B cell (primary cell): Measurements from ENCODE around the gene RBM28. TPM values are rescaled to one million over a fixed set of nuclear protein-coding genes. Genes with fewer than 3 reads are reported as not detected.

ENCODE experiments used
- ATAC-seq: fragments of 200-7000 bp; cut with Tn5 transposase; one replicate; pipeline ENCODE4 v1.10.0; 2021; ENCODE audit warnings: low read depth, mild to moderate bottlenecking, moderate number of reproducible peaks, moderate library complexity
- CTCF ChIA-PET: fragments of 350-600 bp; sonication (Branson Sonifier 250); formaldehyde crosslinking; loops from one replicate; lab custom pipeline; 2021; ENCODE audit warnings: antibody characterized with exemption, inconsistent platforms; lab: Charles Lee
- POLR2A ChIA-PET: fragments of 350-600 bp; sonication (Branson Sonifier 250); formaldehyde crosslinking; loops from one replicate; lab custom pipeline; 2021; ENCODE audit warnings: antibody characterized with exemption; lab: Charles Lee
- DNase-seq: peaks from one replicate; pipeline ENCODE4 v3.0.0; 2013
- H2AFZ ChIP-seq: 2 replicates; pipeline ENCODE4 v1.6.1; 2012; ENCODE audit warnings: mild to moderate bottlenecking, low read depth, low read length; ENCODE audit not compliant: insufficient read depth, poor library complexity, severe bottlenecking
- H3K27ac ChIP-seq, 2 donors: 1 replicate in 1 of 2; 2 replicates in 1 of 2; pipeline ENCODE4 v1.5.1; 2012 to 2013; ENCODE audit warnings: low read length in 2 of 2, mild to moderate bottlenecking in 2 of 2, moderate library complexity in 1 of 2
- H3K27me3 ChIP-seq, 4 experiments: fragments of 200-600 bp in 1 of 4; sonication (generic) in 1 of 4; replicated peaks in 1 of 4; 1 replicate in 2 of 4; 2 replicates in 2 of 4; pipeline versions ENCODE4 v1.6.1 to v1.7.0; 2013 to 2016; ENCODE audit warnings: low read length in 3 of 4, mild to moderate bottlenecking in 2 of 4, mixed read lengths in 1 of 4, moderate library complexity in 1 of 4; ENCODE audit not compliant: insufficient read depth in 4 of 4, control insufficient read depth in 3 of 4; ENCODE audit errors: control extremely low read depth in 1 of 4
- H3K36me3 ChIP-seq, 2 experiments: replicated peaks in 1 of 2; 1 replicate in 1 of 2; 2 replicates in 1 of 2; pipeline versions ENCODE4 v1.6.1 to v1.7.1; 2013; ENCODE audit warnings: low read length in 1 of 2; ENCODE audit not compliant: insufficient read depth in 2 of 2, control insufficient read depth in 1 of 2; ENCODE audit errors: control extremely low read depth in 1 of 2, extremely low read depth in 1 of 2
- H3K4me1 ChIP-seq, 2 donors: fragments of 200-600 bp in 1 of 2; sonication (generic) in 1 of 2; 1 replicate in 1 of 2; 2 replicates in 1 of 2; pipeline versions ENCODE4 v1.5.1 to v1.6.1; 2013 to 2017; ENCODE audit warnings: low read length in 2 of 2; ENCODE audit not compliant: control insufficient read depth in 2 of 2, insufficient read depth in 2 of 2
- H3K4me2 ChIP-seq: replicated peaks from 2 replicates; pipeline ENCODE3; 2012; ENCODE audit warnings: mild to moderate bottlenecking, low read depth, low read length; ENCODE audit not compliant: poor library complexity, severe bottlenecking
- H3K4me3 ChIP-seq, 5 experiments: fragments of 200-600 bp in 1 of 5; sonication (generic) in 1 of 5; 1 replicate in 3 of 5; 2 replicates in 2 of 5; pipeline versions ENCODE4 v1.5.1 to v1.7.0; 2011 to 2016; ENCODE audit warnings: low read length in 4 of 5, mild to moderate bottlenecking in 4 of 5, low read depth in 2 of 5, control low read depth in 1 of 5, moderate library complexity in 1 of 5; ENCODE audit not compliant: insufficient read depth in 1 of 5; ENCODE audit errors: control extremely low read depth in 1 of 5, extremely low read depth in 1 of 5
- H3K79me2 ChIP-seq: fragments of 200-600 bp; sonication (generic); one replicate; pipeline ENCODE4 v1.6.0; 2016; ENCODE audit warnings: low read length; ENCODE audit not compliant: control insufficient read depth, insufficient read depth
- H3K9ac ChIP-seq: fragments of 200-600 bp; sonication (generic); 2 replicates; pipeline ENCODE4 v1.6.1; 2017; ENCODE audit warnings: mild to moderate bottlenecking, low read length, moderate library complexity
- H3K9me3 ChIP-seq, 3 donors: one replicate each; pipeline versions ENCODE4 v1.6.1 to v1.7.1; 2013; ENCODE audit warnings: low read length in 2 of 3; ENCODE audit not compliant: control insufficient read depth in 2 of 3, insufficient read depth in 1 of 3; ENCODE audit errors: control extremely low read depth in 1 of 3
- H4K20me1 ChIP-seq: 2 replicates; pipeline ENCODE4 v1.6.0; 2012; ENCODE audit warnings: mild to moderate bottlenecking, low read length; ENCODE audit not compliant: insufficient read depth, control insufficient read depth, poor library complexity, severe bottlenecking
- H3K27ac Mint-ChIP-seq: one replicate; pipeline ENCODE4 v1.8.0; 2021; ENCODE audit warnings: mixed read lengths
- H3K27me3 Mint-ChIP-seq: one replicate; pipeline ENCODE4 v1.8.0; 2021; ENCODE audit warnings: mixed read lengths
- H3K4me1 Mint-ChIP-seq: one replicate; pipeline ENCODE4 v1.8.0; 2021; ENCODE audit warnings: mixed read lengths
- H3K4me3 Mint-ChIP-seq: one replicate; pipeline ENCODE4 v1.8.0; 2021; ENCODE audit warnings: mixed read lengths
- H3K9me3 Mint-ChIP-seq: one replicate; pipeline ENCODE4 v1.8.0; 2022; ENCODE audit warnings: mixed read lengths; ENCODE audit not compliant: insufficient read depth
- CTCF ChIP-seq: fragments of 200-600 bp; IDR thresholded peaks from one replicate; pipeline ENCODE4 v1.8.0; 2022; ENCODE audit warnings: antibody characterized with exemption, mild to moderate bottlenecking
- EZH2 ChIP-seq: IDR thresholded peaks from 2 replicates; pipeline ENCODE4 v1.6.1; 2012; ENCODE audit warnings: borderline replicate concordance, low read depth, mild to moderate bottlenecking, moderate library complexity, low read length; ENCODE audit not compliant: insufficient read depth, poor library complexity, severe bottlenecking
- WGBS: methylation state at CpG from one replicate; pipeline ENCODE4 v1.1.5; 2013; ENCODE audit warnings: missing lambda C conversion rate; ENCODE audit not compliant: insufficient coverage; 5-methylcytosine and 5-hydroxymethylcytosine counted together
- intact Hi-C: fragments of 100-400 bp; cut with micrococcal nuclease; formaldehyde crosslinking; loops from one replicate; pipeline ENCODE4 v1.10.0; 2022
- polyA plus RNA-seq: library from polyadenylated mRNA; depleted of rRNA; stranded (reverse); fragments of >200 nt; gene quantifications from 2 replicates; pipeline ENCODE4 v1.2.3, GENCODE V29; 2012
- total RNA-seq, 2 donors: library from RNA; stranded (reverse); fragments of 120-200 nt in 1 of 2; gene quantifications; 1 replicate in 1 of 2; 2 replicates in 1 of 2; pipeline versions ENCODE4 v1.2.3 to v1.2.4, GENCODE V29; 2013 to 2022

Gene RBM28
- total and polyA plus RNA-seq, 2 donors (not counting 1 experiment from before 2014, with no cell fraction given) = 10.7 to 46.2 TPM

- Histone ChIP-seq H3K4me3 (no peak overlapping the region), H3K9me3 (no peaks in the 10 kb centered on the region), H3K79me2 (no peaks in the 10 kb centered on the region), H4K20me1 (no peaks in the 10 kb centered on the region), H2AFZ (no peak overlapping the region), H3K4me2 (no peak overlapping the region), H3K27me3 (no peaks in the 10 kb centered on the region), H3K4me1 (no peaks in the 10 kb centered on the region), H3K27ac (no peak overlapping the region), H3K36me3 (peaks cover 15 to 68% of the 10 kb centered on the region in 2 experiments), H3K9ac (no peak overlapping the region)
- no peak overlapping the region for H3K27ac Mint-ChIP-seq
- H3K4me1 Mint-ChIP-seq = no peaks in the 10 kb centered on the region
- CTCF ChIA-PET = no interaction called here
- ATAC-seq = no peak
- no peaks in the 10 kb centered on the region for H3K9me3 Mint-ChIP-seq
- DNase-seq = no peak
- no peak overlapping the region for H3K4me3 Mint-ChIP-seq
- TF ChIP-seq EZH2 (no peak), CTCF (no peak)
- no peaks in the 10 kb centered on the region for H3K27me3 Mint-ChIP-seq
- intact Hi-C loops = no loop called here
- POLR2A ChIA-PET = no interaction called here
- 100% methylated on average over 1 of the region's 2 CpGs for WGBS
Measured at GRCh38 chr7:128307061-128307460, 36.6 kb downstream of the RBM28 start.

- H3K27ac Mint-ChIP-seq = no peak overlapping the region
- intact Hi-C loops = no loop called here
- CTCF ChIA-PET = no interaction called here
- Histone ChIP-seq H3K27ac (no peak overlapping the region), H3K4me1 (no peaks in the 10 kb centered on the region), H3K9ac (no peak overlapping the region), H3K4me3 (no peak overlapping the region), H3K79me2 (no peaks in the 10 kb centered on the region), H3K9me3 (no peaks in the 10 kb centered on the region), H3K36me3 (peaks cover 10 to 42% of the 10 kb centered on the region in 2 experiments), H2AFZ (no peak overlapping the region), H4K20me1 (no peaks in the 10 kb centered on the region), H3K4me2 (no peak overlapping the region), H3K27me3 (no peaks in the 10 kb centered on the region)
- ATAC-seq = no peak
- POLR2A ChIA-PET = no interaction called here
- H3K4me3 Mint-ChIP-seq = no peak overlapping the region
- no peaks in the 10 kb centered on the region for H3K4me1 Mint-ChIP-seq
- WGBS = 100% methylated on average over 1 of the region's 1 CpG
- H3K27me3 Mint-ChIP-seq = no peaks in the 10 kb centered on the region
- no peaks in the 10 kb centered on the region for H3K9me3 Mint-ChIP-seq
- TF ChIP-seq EZH2 (no peak), CTCF (no peak)
- no peak for DNase-seq
Measured at GRCh38 chr7:128304212-128304611, 39.5 kb downstream of the RBM28 start.
